HG02759 (cell line): ENCODE results near the gene CYB5A.
"Not testable (repeated sequence)": the region's sequence is repeated elsewhere in the genome, so short reads cannot be mapped to it uniquely, and the experiment has no call there.

ENCODE experiments used
- ATAC-seq: cut with Tn5 transposase; IDR thresholded peaks from one replicate; pipeline ENCODE4 v1.9.1; 2021; ENCODE audit warnings: mild to moderate bottlenecking, moderate library complexity; ENCODE audit not compliant: unreplicated experiment

CYB5A gene

GRCh38 chr18:74291771-74292540, at the start of gene CYB5A:
Gene CYB5A (minus strand): TSS chr18:74291963. CDS start chr18:74291875, 88 bp downstream.
- peak; percentile 99 for ATAC-seq

- no peak for ATAC-seq
Measured at GRCh38 chr18:74337912-74338309, 46.1 kb upstream of the CYB5A start.

GRCh38 chr18:74337155-74337911, 45.6 kb upstream of the CYB5A start:
- no peak for ATAC-seq

GRCh38 chr18:74336656-74337055, 44.9 kb upstream of the CYB5A start:
- ATAC-seq, result no peak

GRCh38 chr18:74334242-74334893, 42.6 kb upstream of the CYB5A start:
- ATAC-seq, result no peak

- no peak for ATAC-seq
Measured at GRCh38 chr18:74333091-74333490, 41.3 kb upstream of the CYB5A start.

- ATAC-seq, result no peak
Measured at GRCh38 chr18:74331404-74331803, 39.6 kb upstream of the CYB5A start.

- no peak for ATAC-seq
Measured at GRCh38 chr18:74329688-74330205, 38.0 kb upstream of the CYB5A start.

GRCh38 chr18:74328206-74328605, 36.4 kb upstream of the CYB5A start:
- no peak for ATAC-seq

- ATAC-seq, result not testable (repeated sequence)
Measured at GRCh38 chr18:74326791-74327190, 35.0 kb upstream of the CYB5A start.

GRCh38 chr18:74326231-74326630, 34.5 kb upstream of the CYB5A start:
- no peak for ATAC-seq

GRCh38 chr18:74316257-74317170, 24.8 kb upstream of the CYB5A start:
- no peak for ATAC-seq

GRCh38 chr18:74315464-74316256, 23.9 kb upstream of the CYB5A start, which contains the start of gene C18orf63:
Gene C18orf63 (plus strand): TSS chr18:74315839. CDS start chr18:74317866, 2,027 bp downstream.
- no peak for ATAC-seq

- no peak for ATAC-seq
Measured at GRCh38 chr18:74314759-74315463, 23.1 kb upstream of the CYB5A start.

- ATAC-seq, result no peak
Measured at GRCh38 chr18:74311000-74311399, 19.2 kb upstream of the CYB5A start.

- peak; percentile 96 for ATAC-seq
Measured at GRCh38 chr18:74310411-74310810, 18.6 kb upstream of the CYB5A start.

- ATAC-seq, result no peak
Measured at GRCh38 chr18:74303936-74304335, 12.2 kb upstream of the CYB5A start.

GRCh38 chr18:74303306-74303705, 11.5 kb upstream of the CYB5A start:
- ATAC-seq, result no peak

GRCh38 chr18:74299746-74300145, 8.0 kb upstream of the CYB5A start:
- ATAC-seq, result no peak
